Activated T-helper 1 cell treated with anti-CD3 and anti-CD28 coated beads, Interleukin-12 subunit alpha, Interleukin-12 subunit beta, Interleukin-2, Interleukin-4 antibody, amounts not matched to agents 30 ng/mL and 10 ng/mL and 1 ng/mL, durations not matched to agents 14 hours and 24 hours and 36 hours (primary cell): ENCODE results near the gene HS3ST5. TPM values are rescaled to one million over a fixed set of nuclear protein-coding genes. Genes with fewer than 3 reads are reported as not detected.
"Not testable (repeated sequence)": the region's sequence is repeated elsewhere in the genome, so short reads cannot be mapped to it uniquely, and the experiment has no call there.

Experiments
- DNase-seq: peaks from one replicate; pipeline ENCODE4 v3.0.0; 2021; ENCODE audit warnings: low spot score
- H3K27ac Mint-ChIP-seq: one replicate; pipeline ENCODE4 v1.8.0; 2021; ENCODE audit warnings: mild to moderate bottlenecking, mixed read lengths
- H3K27me3 Mint-ChIP-seq: one replicate; pipeline ENCODE4 v1.8.0; 2022; ENCODE audit warnings: mild to moderate bottlenecking, moderate library complexity, mixed read lengths; ENCODE audit not compliant: insufficient read depth
- H3K36me3 Mint-ChIP-seq: one replicate; pipeline ENCODE4 v1.8.0; 2021; ENCODE audit warnings: low read depth, mixed read lengths
- H3K4me1 Mint-ChIP-seq: one replicate; pipeline ENCODE4 v1.8.0; 2021; ENCODE audit warnings: low read depth, mixed read lengths
- H3K4me3 Mint-ChIP-seq: one replicate; pipeline ENCODE4 v1.8.0; 2021; ENCODE audit warnings: mild to moderate bottlenecking, moderate library complexity, mixed read lengths
- H3K9me3 Mint-ChIP-seq: one replicate; pipeline ENCODE4 v1.8.0; 2021; ENCODE audit warnings: mixed read lengths
- intact Hi-C: fragments of 100-400 bp; cut with micrococcal nuclease; formaldehyde crosslinking; loops from one replicate; pipeline ENCODE4 v1.15.1; 2024
- total RNA-seq: library from RNA; stranded (reverse); gene quantifications from 2 replicates; pipeline ENCODE4 v1.2.3, GENCODE V29; 2022

HS3ST5 gene
- total RNA-seq, 1 donor from 2014 or later = not detected

DNA sequence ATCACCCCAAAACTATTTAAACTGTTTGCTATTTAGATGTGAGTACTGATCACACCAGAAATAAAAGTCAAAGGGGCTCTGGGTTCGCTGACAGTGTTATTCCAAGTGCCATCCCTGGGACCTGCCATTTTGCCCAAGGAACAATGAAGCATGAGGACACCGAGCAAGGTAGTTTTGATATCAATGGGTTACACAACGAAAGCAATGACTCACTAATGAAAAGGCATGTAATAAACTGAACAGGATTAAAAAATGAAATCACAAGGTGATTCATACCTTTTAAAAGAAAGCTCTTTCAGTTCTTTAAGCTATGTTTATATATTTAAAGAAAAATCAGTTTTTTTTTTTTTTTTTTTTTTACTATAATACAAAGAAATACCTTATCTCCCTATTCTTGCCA is 102.0 kb downstream of the HS3ST5 start:
- DNase-seq = no peak
- no peaks in the 10 kb centered on the region for H3K27me3 Mint-ChIP-seq
- H3K27ac Mint-ChIP-seq = no peak overlapping the region
- peaks cover 3% of the 10 kb centered on the region for H3K9me3 Mint-ChIP-seq
- intact Hi-C loops = no loop called here
- no peaks in the 10 kb centered on the region for H3K4me1 Mint-ChIP-seq
- H3K4me3 Mint-ChIP-seq = no peak overlapping the region
- H3K36me3 Mint-ChIP-seq = no peaks in the 10 kb centered on the region

DNA sequence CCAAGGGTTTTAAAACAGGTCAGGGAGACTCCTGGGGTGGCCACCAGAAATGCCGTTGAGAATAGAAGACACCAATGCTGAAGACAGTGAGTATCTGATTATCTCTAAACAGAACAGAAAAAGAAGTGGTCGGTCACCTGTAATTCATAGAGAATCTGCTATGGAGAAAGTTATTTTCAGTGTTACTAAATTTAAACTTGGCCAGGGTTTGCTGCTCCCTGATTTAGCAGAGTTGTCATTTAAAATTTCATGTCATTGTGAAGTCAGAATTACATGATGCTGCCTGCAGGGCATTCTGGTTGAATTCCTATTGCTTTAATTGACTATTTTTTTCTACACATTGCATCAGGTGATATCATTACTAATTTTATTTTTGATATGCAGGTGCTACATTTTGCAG is 114.1 kb downstream of the HS3ST5 start:
- no peaks in the 10 kb centered on the region for H3K4me1 Mint-ChIP-seq
- intact Hi-C loops = no loop called here
- H3K4me3 Mint-ChIP-seq = no peak overlapping the region
- H3K27ac Mint-ChIP-seq = no peak overlapping the region
- no peak for DNase-seq
- no peaks in the 10 kb centered on the region for H3K36me3 Mint-ChIP-seq
- no peaks in the 10 kb centered on the region for H3K9me3 Mint-ChIP-seq
- H3K27me3 Mint-ChIP-seq = no peaks in the 10 kb centered on the region

DNA sequence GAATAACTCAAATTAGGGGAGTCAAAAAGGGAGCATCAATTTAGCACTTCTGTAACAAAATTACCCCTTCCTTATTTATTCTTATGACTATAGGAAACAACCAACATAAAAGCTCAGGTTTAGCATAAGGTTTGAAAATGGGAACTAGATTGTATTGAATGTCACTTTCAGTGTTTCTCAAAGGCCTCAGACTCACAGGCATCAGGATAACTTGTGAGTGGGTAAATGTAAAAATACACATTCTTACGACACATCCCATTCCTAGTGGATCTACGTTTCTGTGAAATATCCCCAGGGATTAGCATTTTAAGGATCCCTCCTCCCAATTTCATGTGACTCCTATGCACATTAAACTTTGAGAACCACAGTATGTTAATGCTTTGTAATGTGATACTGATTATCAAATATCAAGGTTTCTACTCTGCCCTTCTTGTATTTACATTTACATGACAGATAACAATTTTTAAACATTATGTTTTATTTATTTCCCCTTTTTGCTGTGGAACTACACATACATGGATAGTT is 114.8 kb downstream of the HS3ST5 start:
- Mint-ChIP-seq H3K27ac (no peak overlapping the region), H3K4me1 (no peaks in the 10 kb centered on the region), H3K9me3 (no peaks in the 10 kb centered on the region), H3K36me3 (no peaks in the 10 kb centered on the region), H3K4me3 (no peak overlapping the region), H3K27me3 (no peaks in the 10 kb centered on the region)
- no peak for DNase-seq
- intact Hi-C loops = no loop called here

DNA sequence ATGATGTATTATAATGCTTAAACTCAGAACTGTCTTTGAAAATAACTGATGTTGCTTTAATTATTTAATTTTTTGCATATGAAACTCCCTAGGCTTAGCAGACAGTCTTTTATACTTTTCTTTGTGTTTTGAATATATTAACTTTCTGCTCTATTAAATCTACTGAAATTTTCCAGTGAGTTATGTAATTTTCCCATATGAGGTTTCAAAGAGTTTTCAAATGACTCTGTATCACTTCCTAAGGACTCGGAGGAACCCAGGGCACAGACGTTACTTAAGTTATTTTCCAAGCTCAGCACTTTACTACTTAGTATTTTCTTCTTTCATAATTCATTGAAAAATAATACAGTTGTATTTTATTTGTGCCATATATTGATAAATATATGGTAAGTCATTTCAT is 122.6 kb downstream of the HS3ST5 start:
- H3K4me1 Mint-ChIP-seq = no peaks in the 10 kb centered on the region
- H3K4me3 Mint-ChIP-seq = no peak overlapping the region
- H3K27ac Mint-ChIP-seq = no peak overlapping the region
- DNase-seq = no peak
- no peaks in the 10 kb centered on the region for H3K27me3 Mint-ChIP-seq
- H3K36me3 Mint-ChIP-seq = no peaks in the 10 kb centered on the region
- no peaks in the 10 kb centered on the region for H3K9me3 Mint-ChIP-seq
- intact Hi-C loops = no loop called here

DNA sequence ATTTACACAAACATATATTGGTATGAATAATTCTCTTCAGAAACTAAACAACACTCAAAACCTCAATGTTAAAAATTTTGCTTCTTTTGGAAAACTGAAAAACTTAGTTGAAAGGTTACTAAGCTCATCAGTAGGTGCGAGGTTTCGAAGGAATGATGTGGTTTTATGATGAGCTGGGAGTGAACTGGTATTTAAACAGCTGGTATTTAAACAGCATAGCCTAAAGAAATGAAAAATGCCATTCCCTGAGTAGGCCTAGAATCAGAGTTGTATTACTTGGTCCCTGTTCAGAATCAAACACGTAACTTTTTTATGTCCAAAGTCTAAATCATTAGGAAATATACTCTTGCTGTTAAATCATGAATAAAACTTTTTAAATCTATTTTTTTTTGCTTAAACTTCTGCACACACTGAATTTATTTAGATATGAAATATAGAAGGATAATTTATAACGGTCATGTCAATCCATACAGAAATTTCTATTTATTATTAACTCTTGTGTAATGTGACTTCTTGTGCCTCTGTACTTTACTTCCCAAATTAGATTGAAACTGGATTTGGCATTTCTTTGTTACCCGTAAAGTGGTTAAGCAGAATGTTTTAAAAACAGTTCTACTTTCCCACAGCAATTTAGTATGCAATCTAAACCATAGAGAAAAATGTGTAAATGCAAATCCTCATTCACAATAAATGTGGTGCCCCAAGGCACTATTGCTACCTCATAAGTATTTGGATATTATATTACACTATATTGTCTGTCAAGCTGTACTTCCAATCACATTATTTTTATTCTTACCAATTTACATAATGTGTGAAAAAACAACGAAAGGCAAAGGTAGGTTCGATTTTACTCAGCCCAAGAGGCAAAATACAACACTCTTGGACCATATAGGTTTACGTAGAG is 124.1 kb downstream of the HS3ST5 start:
- Mint-ChIP-seq H3K36me3 (no peaks in the 10 kb centered on the region), H3K27me3 (no peaks in the 10 kb centered on the region), H3K4me1 (no peaks in the 10 kb centered on the region), H3K9me3 (no peaks in the 10 kb centered on the region), H3K4me3 (no peak overlapping the region), H3K27ac (no peak overlapping the region)
- intact Hi-C loops = no loop called here
- DNase-seq = no peak

DNA sequence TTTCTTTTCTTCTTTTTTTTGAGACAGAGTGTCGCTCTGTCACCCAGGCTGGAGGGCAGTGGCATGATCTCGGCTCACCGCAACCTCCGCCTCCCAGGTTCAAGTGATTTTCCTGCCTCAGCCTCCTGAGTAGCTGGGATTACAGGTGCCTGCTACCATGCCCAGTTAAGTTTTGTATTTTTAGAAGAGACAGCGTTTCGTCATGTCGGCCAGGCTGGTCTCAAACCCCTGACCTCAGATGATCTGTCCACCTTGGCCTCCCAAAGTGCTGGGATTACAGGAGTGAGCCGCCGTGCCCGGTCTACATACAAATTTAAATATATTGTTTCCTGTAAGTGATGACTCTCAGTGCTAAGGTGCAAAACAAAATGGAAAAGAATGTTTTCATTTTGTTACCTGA is 124.8 kb downstream of the HS3ST5 start:
- H3K27me3 Mint-ChIP-seq, H3K27ac Mint-ChIP-seq, DNase-seq, H3K4me1 Mint-ChIP-seq, H3K36me3 Mint-ChIP-seq, H3K4me3 Mint-ChIP-seq, intact Hi-C loops, H3K9me3 Mint-ChIP-seq: not testable (repeated sequence)

DNA sequence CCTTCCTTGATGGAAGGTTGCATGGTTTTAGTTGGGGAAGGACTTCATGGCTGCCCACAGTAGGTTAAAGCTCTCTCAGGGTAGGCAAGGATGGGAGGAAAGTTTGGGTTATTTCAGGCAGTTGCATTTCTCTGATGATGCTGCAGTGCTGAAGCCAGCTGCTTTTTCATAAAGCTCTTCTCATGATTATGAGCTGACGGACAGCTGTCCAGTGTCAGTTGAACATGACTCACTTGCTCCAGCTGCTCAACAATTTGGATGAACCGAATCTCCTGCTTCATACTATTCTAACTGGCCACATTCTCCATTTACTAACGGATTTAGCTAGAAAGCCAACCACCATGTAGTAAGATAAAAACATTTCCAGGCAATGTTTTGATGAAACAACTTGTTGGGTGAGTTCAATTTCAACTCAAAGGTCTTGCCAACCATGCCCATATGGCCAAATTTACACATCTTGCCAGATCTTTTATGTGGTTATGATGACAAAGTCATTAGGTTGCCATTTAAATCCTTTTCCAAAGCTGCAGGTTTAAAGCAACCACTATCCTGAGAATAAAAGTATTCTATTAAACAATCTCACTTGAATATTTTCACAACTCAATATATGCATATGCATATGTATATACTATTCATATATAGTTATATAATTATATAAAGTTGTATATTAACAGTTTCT is 125.9 kb downstream of the HS3ST5 start:
- Mint-ChIP-seq H3K27me3 (no peaks in the 10 kb centered on the region), H3K4me1 (no peaks in the 10 kb centered on the region), H3K27ac (no peak overlapping the region), H3K9me3 (no peaks in the 10 kb centered on the region), H3K36me3 (no peaks in the 10 kb centered on the region), H3K4me3 (no peak overlapping the region)
- intact Hi-C loops = no loop called here
- no peak for DNase-seq

DNA sequence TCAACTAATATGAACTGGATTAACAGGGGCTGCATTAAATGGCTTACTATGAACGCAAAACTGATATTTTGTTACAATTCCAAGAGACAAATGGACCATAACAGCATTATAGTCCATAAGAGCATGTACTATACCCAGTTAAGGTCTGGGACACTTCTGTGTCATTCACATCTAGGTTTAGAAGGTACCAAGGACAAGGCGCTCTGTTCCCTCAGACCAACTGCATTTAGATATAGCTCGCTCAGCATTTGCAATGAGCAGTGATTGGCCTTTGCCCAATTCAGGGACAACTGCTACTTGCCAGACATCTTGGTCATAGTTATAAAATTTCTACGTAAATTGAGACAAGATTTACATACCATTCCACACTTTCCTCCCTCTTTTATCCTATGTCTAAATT is 132.4 kb downstream of the HS3ST5 start:
- Mint-ChIP-seq H3K36me3 (no peaks in the 10 kb centered on the region), H3K4me1 (no peaks in the 10 kb centered on the region), H3K27me3 (no peaks in the 10 kb centered on the region), H3K27ac (no peak overlapping the region), H3K4me3 (no peak overlapping the region), H3K9me3 (no peaks in the 10 kb centered on the region)
- DNase-seq = no peak
- intact Hi-C loops = no loop called here

DNA sequence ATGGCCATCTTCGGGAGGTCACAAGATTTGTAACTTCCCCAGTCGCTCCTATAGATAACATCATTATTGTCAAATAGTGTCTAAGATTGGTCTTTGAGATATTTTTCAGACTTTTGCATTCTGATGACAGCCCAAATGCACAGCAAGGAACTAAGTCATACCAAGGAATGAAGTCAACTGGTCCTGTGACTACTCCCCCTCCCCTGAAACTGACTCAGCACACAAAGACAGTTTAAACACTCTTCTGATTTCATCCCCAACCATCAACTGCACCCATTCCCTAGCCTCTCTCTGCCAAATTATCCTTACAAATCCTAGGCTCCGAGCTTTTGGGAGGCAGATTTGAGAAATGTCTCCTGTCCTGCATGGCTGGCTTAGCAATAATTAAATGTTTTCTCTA is 139.4 kb downstream of the HS3ST5 start:
- Mint-ChIP-seq H3K27ac (no peak overlapping the region), H3K27me3 (peaks cover 4% of the 10 kb centered on the region), H3K9me3 (no peaks in the 10 kb centered on the region), H3K36me3 (no peaks in the 10 kb centered on the region), H3K4me3 (no peak overlapping the region), H3K4me1 (no peaks in the 10 kb centered on the region)
- no peak for DNase-seq
- intact Hi-C loops = no loop called here

DNA sequence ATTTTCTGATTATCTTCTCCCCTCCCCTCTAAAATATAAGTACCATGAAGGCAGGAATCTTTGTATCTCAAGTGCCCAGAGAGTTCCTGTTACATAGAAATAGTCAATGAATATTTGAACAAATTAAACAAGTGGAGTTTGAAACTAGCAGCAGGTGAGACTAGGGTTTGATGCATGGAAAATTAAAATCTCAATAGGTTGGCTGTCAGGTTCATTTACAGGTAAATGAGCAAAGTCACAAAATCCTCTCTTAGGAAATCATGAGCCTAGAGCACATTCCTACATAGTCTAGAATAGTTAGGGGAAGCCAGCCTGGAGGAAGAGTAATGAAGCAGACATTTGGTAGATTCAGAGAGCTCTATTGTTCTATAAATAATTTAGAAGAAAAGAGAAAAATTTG is 140.4 kb downstream of the HS3ST5 start:
- no peaks in the 10 kb centered on the region for H3K9me3 Mint-ChIP-seq
- H3K4me1 Mint-ChIP-seq = no peaks in the 10 kb centered on the region
- H3K27me3 Mint-ChIP-seq = peaks cover 4% of the 10 kb centered on the region
- H3K36me3 Mint-ChIP-seq = no peaks in the 10 kb centered on the region
- no peak for DNase-seq
- intact Hi-C loops = no loop called here
- H3K4me3 Mint-ChIP-seq = no peak overlapping the region
- H3K27ac Mint-ChIP-seq = no peak overlapping the region

DNA sequence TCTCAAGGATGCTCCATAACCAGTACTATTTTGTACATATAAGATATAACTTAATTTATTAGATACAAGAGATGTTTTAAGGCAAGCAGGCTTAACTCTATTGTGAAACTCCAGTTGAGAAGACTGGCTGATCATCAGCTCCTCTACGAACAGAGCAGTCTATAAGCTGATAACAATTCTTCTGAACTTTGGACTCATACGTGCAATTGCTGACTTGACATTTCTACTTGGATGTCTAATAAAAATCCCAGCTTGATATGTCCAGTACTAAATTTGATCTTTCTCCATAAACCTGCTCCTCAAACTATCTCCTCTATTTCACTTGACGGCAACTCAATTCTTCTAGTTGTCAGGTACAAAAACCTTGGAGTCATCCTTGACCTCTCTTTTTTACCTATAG is 141.9 kb downstream of the HS3ST5 start:
- Mint-ChIP-seq H3K4me3 (no peak overlapping the region), H3K36me3 (no peaks in the 10 kb centered on the region), H3K27ac (no peak overlapping the region), H3K9me3 (no peaks in the 10 kb centered on the region), H3K4me1 (no peaks in the 10 kb centered on the region), H3K27me3 (peaks cover 8% of the 10 kb centered on the region)
- intact Hi-C loops = no loop called here
- DNase-seq = no peak

DNA sequence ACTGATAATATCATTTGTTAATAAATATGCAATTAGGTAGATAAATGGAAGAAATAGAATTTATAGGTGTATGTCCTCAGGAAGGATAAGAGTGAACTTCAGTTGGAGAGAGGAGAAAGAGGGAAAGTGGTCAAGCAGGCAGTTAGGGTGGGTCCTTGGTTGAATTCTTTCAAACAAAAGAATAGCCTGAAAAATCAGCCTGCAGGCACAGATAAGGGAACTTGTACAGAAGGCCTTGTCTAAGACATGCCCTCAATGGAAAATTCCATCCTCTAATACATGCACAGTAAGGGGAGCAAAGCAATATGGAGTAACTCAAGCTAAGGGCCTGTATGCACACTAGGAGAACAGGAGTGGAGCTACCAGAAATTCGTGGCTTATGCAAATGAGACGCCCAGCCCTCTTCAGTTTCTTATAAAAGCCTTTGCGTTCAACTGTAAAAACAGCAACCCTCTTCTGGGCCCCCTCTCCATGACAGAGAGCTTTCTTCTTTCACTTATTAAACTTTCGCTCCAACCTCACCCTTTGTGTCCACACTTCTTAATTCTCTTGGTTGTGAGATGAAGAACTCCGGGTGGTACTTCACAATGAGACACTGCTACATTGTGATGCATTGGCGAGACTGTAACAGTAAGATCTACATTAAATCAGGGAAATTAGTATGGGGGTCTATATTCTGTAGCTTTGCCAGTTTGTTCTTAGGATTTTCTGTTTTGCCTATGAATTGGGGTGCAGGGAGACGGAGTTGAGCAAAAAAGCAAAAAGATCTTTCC is 147.0 kb downstream of the HS3ST5 start:
- peaks cover 3% of the 10 kb centered on the region for H3K27me3 Mint-ChIP-seq
- H3K27ac Mint-ChIP-seq = no peak overlapping the region
- DNase-seq = no peak
- H3K4me1 Mint-ChIP-seq = no peaks in the 10 kb centered on the region
- no peaks in the 10 kb centered on the region for H3K9me3 Mint-ChIP-seq
- intact Hi-C loops = no loop called here
- no peaks in the 10 kb centered on the region for H3K36me3 Mint-ChIP-seq
- no peak overlapping the region for H3K4me3 Mint-ChIP-seq

DNA sequence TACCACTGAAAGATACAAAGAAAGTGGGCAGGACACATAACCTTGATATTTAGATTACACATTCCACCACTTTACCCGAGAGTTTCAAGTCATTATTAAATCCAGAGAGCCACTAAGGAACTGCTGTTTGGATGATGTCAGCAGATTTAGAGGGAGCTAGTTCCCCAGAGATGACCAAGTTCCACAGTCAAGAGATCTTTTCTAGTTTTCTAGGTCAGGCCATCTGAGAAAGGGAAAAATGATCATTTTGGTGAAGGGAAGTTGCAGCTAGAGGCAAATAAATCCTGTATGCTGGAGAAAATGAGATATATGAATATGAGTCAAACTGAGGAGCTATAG is 147.8 kb downstream of the HS3ST5 start:
- DNase-seq = no peak
- Mint-ChIP-seq H3K27ac (no peak overlapping the region), H3K4me3 (no peak overlapping the region), H3K9me3 (no peaks in the 10 kb centered on the region), H3K36me3 (no peaks in the 10 kb centered on the region), H3K4me1 (no peaks in the 10 kb centered on the region), H3K27me3 (peaks cover 3% of the 10 kb centered on the region)
- intact Hi-C loops = no loop called here
